ENCODE measurements around the gene VSTM1.

The VSTM1 gene

GRCh38 chr19:54095136-54095858 lies 31.6 kb upstream of the VSTM1 start:
- DNase-seq (ENCODE audit: low read depth in 2 of 2) = no peak
- no peak for TF ChIP-seq CTCF (IDR thresholded peaks at IDR 0.05; ENCODE audit: low read depth, low read length)
- peak overlapping the region; percentile 33 to 47 for H3K4me3 ChIP-seq (replicated peaks in 1 of 2; ENCODE audit: low read depth in 2 of 2, low read length in 2 of 2)

- DNase-seq (ENCODE audit: low read depth in 2 of 2) = no peak
- H3K4me3 ChIP-seq (replicated peaks in 1 of 2; ENCODE audit: low read depth in 2 of 2, low read length in 2 of 2) = no peak overlapping the region
- no peak for TF ChIP-seq CTCF (IDR thresholded peaks at IDR 0.05; ENCODE audit: low read depth, low read length)
Measured at GRCh38 chr19:54094426-54095000, 30.8 kb upstream of the VSTM1 start.

GRCh38 chr19:54084410-54084809 lies 20.7 kb upstream of the VSTM1 start:
- no peak for TF ChIP-seq CTCF (IDR thresholded peaks at IDR 0.05; ENCODE audit: low read depth, low read length)
- DNase-seq (ENCODE audit: low read depth in 2 of 2) = no peak
- H3K4me3 ChIP-seq (replicated peaks in 1 of 2; ENCODE audit: low read depth in 2 of 2, low read length in 2 of 2) = no peak overlapping the region

- H3K4me3 ChIP-seq (replicated peaks in 1 of 2; ENCODE audit: low read depth in 2 of 2, low read length in 2 of 2) = no peak within 1 kb of the TSS
- no peak for TF ChIP-seq CTCF (IDR thresholded peaks at IDR 0.05; ENCODE audit: low read depth, low read length)
- no peak for DNase-seq (ENCODE audit: low read depth in 2 of 2)
Measured at GRCh38 chr19:54081032-54081431, 17.3 kb upstream of the VSTM1 start, which contains the start of gene TARM1. TSS of gene TARM1 (minus strand) at chr19:54081365. CDS start at chr19:54081340, 25 bp downstream.

- no peak for DNase-seq (ENCODE audit: low read depth in 2 of 2)
- H3K4me3 ChIP-seq (replicated peaks in 1 of 2; ENCODE audit: low read depth in 2 of 2, low read length in 2 of 2) = no peak overlapping the region
- no peak for TF ChIP-seq CTCF (IDR thresholded peaks at IDR 0.05; ENCODE audit: low read depth, low read length)
Measured at GRCh38 chr19:54077334-54077733, 13.6 kb upstream of the VSTM1 start.

- no peak overlapping the region for H3K4me3 ChIP-seq (replicated peaks in 1 of 2; ENCODE audit: low read depth in 2 of 2, low read length in 2 of 2)
- TF ChIP-seq CTCF (IDR thresholded peaks at IDR 0.05; ENCODE audit: low read depth, low read length) = no peak
- DNase-seq (ENCODE audit: low read depth in 2 of 2) = no peak
Measured at GRCh38 chr19:54074851-54075250, 11.2 kb upstream of the VSTM1 start.

Measured in cardiac fibroblast (primary cell).